GM13976 (cell line): ENCODE data around the gene TTC27.

Experiments
- DNase-seq: peaks from one replicate; pipeline ENCODE4 v3.0.0; 2012; ENCODE audit warnings: low spot score
- CTCF ChIP-seq: IDR thresholded peaks from 2 replicates; pipeline ENCODE4 v1.5.1; 2012; ENCODE audit warnings: borderline replicate concordance, mild to moderate bottlenecking; ENCODE audit not compliant: insufficient read depth; ENCODE audit errors: extremely low read depth, missing control alignments, control extremely low read depth
- in situ Hi-C: fragments of 300-500 bp; cut with MboI; formaldehyde crosslinking; loops from one replicate; pipeline ENCODE4 v1.12.0; 2022; ENCODE audit warnings: low sequenced_read_pairs, mixed read lengths, inconsistent platforms; ENCODE audit not compliant: unreplicated experiment

Gene TTC27

GRCh38 chr2:32810909-32811495 is 183.2 kb downstream of the TTC27 start:
- no peak for DNase-seq
- in situ Hi-C loops, result no loop called here
- TF ChIP-seq CTCF, result no peak

DNA sequence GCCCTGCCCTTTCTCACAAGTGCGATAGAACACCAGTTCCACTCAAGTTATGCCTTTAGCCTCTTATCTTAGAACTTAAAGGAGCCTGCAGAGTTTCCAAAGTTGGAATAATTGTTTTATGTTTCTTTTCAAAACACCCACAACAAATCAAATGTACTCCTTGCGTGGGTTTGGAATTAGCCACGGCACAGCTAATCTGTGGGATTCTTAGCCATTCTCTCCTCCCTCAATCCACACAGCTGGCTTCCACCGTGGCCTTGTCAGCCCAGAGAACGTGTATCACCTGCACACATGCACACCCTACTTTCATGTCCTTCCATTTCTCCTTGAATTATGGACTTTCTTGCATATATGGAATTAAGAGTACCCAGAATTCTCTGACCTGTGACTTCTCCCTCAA is 183.8 kb downstream of the TTC27 start:
- in situ Hi-C loops, result no loop called here
- DNase-seq, result no peak
- no peak for TF ChIP-seq CTCF

- no peak for DNase-seq
- no peak for TF ChIP-seq CTCF
- in situ Hi-C loops, result no loop called here
These were observed 184.5 kb downstream of the TTC27 start for GRCh38 chr2:32812316-32812715.

DNA sequence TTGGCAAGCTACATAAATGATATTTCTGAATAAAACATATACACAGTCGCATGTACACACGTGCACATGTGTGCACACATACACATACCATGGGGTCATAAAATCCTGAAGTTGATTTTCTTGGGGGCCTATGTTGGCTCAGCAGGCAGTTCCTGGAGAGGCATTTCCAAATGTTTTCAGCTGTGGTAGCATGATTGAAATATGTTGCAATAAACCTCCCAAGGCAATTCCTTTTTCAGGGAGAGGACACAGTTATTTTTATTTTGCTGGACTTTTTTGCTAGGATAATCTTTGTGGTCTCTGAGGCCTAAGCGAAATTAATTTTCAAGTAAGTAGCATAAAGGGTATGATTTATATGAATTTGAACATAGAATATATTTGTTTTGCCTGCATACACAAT is 192.2 kb downstream of the TTC27 start:
- TF ChIP-seq CTCF, result no peak
- no peak for DNase-seq
- in situ Hi-C loops, result no loop called here

GRCh38 chr2:32820701-32821100 is 192.9 kb downstream of the TTC27 start:
- TF ChIP-seq CTCF, result no peak
- DNase-seq, result no peak
- in situ Hi-C loops, result no loop called here

DNA sequence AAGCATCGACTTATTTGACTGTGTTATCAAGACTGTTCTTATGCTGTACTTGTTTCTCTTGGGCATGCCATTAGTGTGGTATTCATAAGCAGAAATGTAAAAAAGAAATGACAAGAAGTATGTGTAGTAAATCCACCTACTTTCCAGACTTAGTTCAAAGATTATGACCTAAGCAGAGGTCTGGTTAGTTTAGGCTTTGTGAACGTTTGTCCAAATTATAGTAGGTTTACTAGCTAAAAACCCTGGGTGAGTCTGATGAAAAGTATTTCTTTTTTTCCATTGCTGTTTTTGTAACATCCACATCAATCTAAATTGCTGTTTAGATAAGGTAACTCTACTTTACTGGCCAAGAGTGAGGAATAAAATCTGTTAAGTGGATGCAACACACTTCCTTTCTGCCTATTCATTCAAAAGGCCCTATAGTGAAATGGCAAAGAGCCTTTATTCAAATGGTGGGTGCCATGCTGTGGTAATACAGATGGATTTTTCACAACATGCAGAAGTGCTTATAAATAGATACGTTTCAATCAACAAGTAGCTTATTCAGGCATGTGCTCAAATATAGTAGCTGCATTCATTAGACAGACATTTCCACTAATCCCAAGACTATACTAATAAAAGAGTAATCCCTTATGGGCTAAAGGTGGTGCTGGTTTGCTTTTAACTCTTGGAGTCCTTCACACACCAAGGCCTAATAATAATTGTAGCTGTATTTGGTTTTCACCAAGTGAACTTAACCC is 196.4 kb downstream of the TTC27 start:
- no peak for TF ChIP-seq CTCF
- DNase-seq, result no peak
- in situ Hi-C loops, result no loop called here
